H9 (cell line): ENCODE measurements around the gene AFAP1L1. TPM values are rescaled to one million over a fixed set of nuclear protein-coding genes. Genes with fewer than 3 reads are reported as not detected.

Experiments used
- DNase-seq: peaks from one replicate; pipeline ENCODE4 v3.0.0-alpha.2; 2017
- H2AFZ ChIP-seq: one replicate; pipeline ENCODE4 v1.6.1; 2013; ENCODE audit warnings: mild to moderate bottlenecking, low read length, control low read depth, moderate library complexity
- H2AK5ac ChIP-seq: 2 replicates; pipeline ENCODE4 v1.6.1; 2013; ENCODE audit warnings: low read length, control low read depth, mixed read lengths; ENCODE audit not compliant: insufficient read length
- H2BK120ac ChIP-seq: one replicate; pipeline ENCODE4 v1.6.1; 2013; ENCODE audit warnings: low read depth, mild to moderate bottlenecking, low read length, control low read depth, inconsistent platforms; ENCODE audit not compliant: poor library complexity, severe bottlenecking
- H2BK12ac ChIP-seq: 2 replicates; pipeline ENCODE4 v1.6.1; 2013; ENCODE audit warnings: low read length, control low read depth, mixed read lengths, low read depth; ENCODE audit not compliant: insufficient read length
- H2BK15ac ChIP-seq: 2 replicates; pipeline ENCODE4 v1.6.1; 2013; ENCODE audit warnings: low read depth, low read length, control low read depth
- H2BK20ac ChIP-seq: one replicate; pipeline ENCODE4 v1.6.1; 2013; ENCODE audit warnings: low read depth, mild to moderate bottlenecking, low read length, control low read depth, inconsistent platforms; ENCODE audit not compliant: poor library complexity, severe bottlenecking
- H2BK5ac ChIP-seq: 2 replicates; pipeline ENCODE4 v1.6.1; 2013; ENCODE audit warnings: low read length, control low read depth, mixed read lengths; ENCODE audit not compliant: insufficient read length
- H3K14ac ChIP-seq: 2 replicates; pipeline ENCODE4 v1.6.1; 2013; ENCODE audit warnings: low read length, control low read depth; ENCODE audit not compliant: insufficient read depth
- H3K18ac ChIP-seq: 2 replicates; pipeline ENCODE4 v1.6.1; 2013; ENCODE audit warnings: low read depth, mild to moderate bottlenecking, mixed read lengths, low read length, control low read depth; ENCODE audit not compliant: insufficient read length
- H3K23ac ChIP-seq: 2 replicates; pipeline ENCODE4 v1.6.1; 2013; ENCODE audit warnings: low read length, control low read depth, mixed read lengths, low read depth; ENCODE audit not compliant: insufficient read length
- H3K23me2 ChIP-seq: 2 replicates; pipeline ENCODE4 v1.6.1; 2013; ENCODE audit warnings: low read depth, mild to moderate bottlenecking, mixed read lengths, low read length, control low read depth; ENCODE audit not compliant: insufficient read length, poor library complexity, severe bottlenecking
- H3K27ac ChIP-seq: 2 replicates; pipeline ENCODE4 v1.5.1; 2013; ENCODE audit warnings: low read length, control low read depth, mixed read lengths, low read depth; ENCODE audit not compliant: insufficient read length
- H3K27me3 ChIP-seq: 2 replicates; pipeline ENCODE4 v1.6.1; 2013; ENCODE audit warnings: low read length, control low read depth, inconsistent platforms; ENCODE audit not compliant: insufficient read depth
- H3K4ac ChIP-seq: 2 replicates; pipeline ENCODE4 v1.6.1; 2013; ENCODE audit warnings: low read depth, mild to moderate bottlenecking, control low read depth, inconsistent platforms, low read length, moderate library complexity
- H3K4me1 ChIP-seq: 2 replicates; pipeline ENCODE4 v1.6.1; 2013; ENCODE audit warnings: low read length, control low read depth, inconsistent platforms; ENCODE audit not compliant: insufficient read depth
- H3K4me2 ChIP-seq: 2 replicates; pipeline ENCODE4 v1.6.1; 2013; ENCODE audit warnings: low read length, control low read depth, mixed read lengths; ENCODE audit not compliant: insufficient read length, insufficient read depth
- H3K56ac ChIP-seq: 2 replicates; pipeline ENCODE4 v1.6.1; 2013; ENCODE audit warnings: low read depth, mild to moderate bottlenecking, mixed read lengths, low read length, control low read depth; ENCODE audit not compliant: insufficient read length
- H3K79me1 ChIP-seq: 2 replicates; pipeline ENCODE4 v1.6.1; 2013; ENCODE audit warnings: low read depth, mild to moderate bottlenecking, moderate library complexity, low read length, control low read depth, inconsistent platforms; ENCODE audit not compliant: insufficient read depth, poor library complexity, severe bottlenecking
- H3K79me2 ChIP-seq: 2 replicates; pipeline ENCODE4 v1.6.1; 2013; ENCODE audit warnings: low read length, control low read depth, inconsistent platforms; ENCODE audit not compliant: insufficient read depth
- H3K9ac ChIP-seq: 2 replicates; pipeline ENCODE4 v1.6.1; 2013; ENCODE audit warnings: low read length, control low read depth, mixed read lengths; ENCODE audit not compliant: insufficient read length; ENCODE audit errors: extremely low read depth
- H3K9me3 ChIP-seq: one replicate; pipeline ENCODE4 v1.6.1; 2013; ENCODE audit warnings: low read depth, low read length, inconsistent platforms; ENCODE audit not compliant: control insufficient read depth
- H3T11ph ChIP-seq: one replicate; pipeline ENCODE4 v1.6.1; 2013; ENCODE audit warnings: mild to moderate bottlenecking, low read length, control low read depth, inconsistent platforms
- H4K20me1 ChIP-seq: one replicate; pipeline ENCODE4 v1.6.1; 2013; ENCODE audit not compliant: control insufficient read depth, insufficient read length, insufficient read depth
- H4K5ac ChIP-seq: 2 replicates; pipeline ENCODE4 v1.6.1; 2013; ENCODE audit warnings: low read depth, mild to moderate bottlenecking, mixed read lengths, low read length, control low read depth; ENCODE audit not compliant: insufficient read length
- H4K8ac ChIP-seq: replicated peaks from 2 replicates; pipeline ENCODE4 v1.6.1; 2013; ENCODE audit warnings: low read length, control low read depth, mixed read lengths, low read depth; ENCODE audit not compliant: insufficient read length
- H4K91ac ChIP-seq: 2 replicates; pipeline ENCODE4 v1.6.1; 2013; ENCODE audit warnings: low read depth, mild to moderate bottlenecking, moderate library complexity, mixed read lengths, low read length, control low read depth; ENCODE audit not compliant: insufficient read length
- H3K27ac Mint-ChIP-seq, 3 experiments: 2 replicates in 2 of 3; 3 replicates in 1 of 3; pipeline ENCODE4 v1.8.0; 2020 to 2021; ENCODE audit warnings: mixed read lengths in 3 of 3, mild to moderate bottlenecking in 1 of 3, moderate library complexity in 1 of 3
- H3K27me3 Mint-ChIP-seq: 2 replicates; pipeline ENCODE4 v1.8.0; 2021; ENCODE audit warnings: low read depth, mild to moderate bottlenecking, moderate library complexity, mixed read lengths
- H3K36me3 Mint-ChIP-seq, 3 experiments: 2 replicates in 2 of 3; 3 replicates in 1 of 3; pipeline ENCODE4 v1.8.0; 2020 to 2021; ENCODE audit warnings: low read depth in 3 of 3, mixed read lengths in 3 of 3; ENCODE audit not compliant: insufficient read depth in 1 of 3
- H3K4me1 Mint-ChIP-seq, 2 experiments: 2 replicates each; pipeline ENCODE4 v1.8.0; 2020; ENCODE audit warnings: mixed read lengths in 2 of 2
- H3K4me3 Mint-ChIP-seq, 2 experiments: 2 replicates in 1 of 2; 3 replicates in 1 of 2; pipeline ENCODE4 v1.8.0; 2020 to 2021; ENCODE audit warnings: mild to moderate bottlenecking in 2 of 2, mixed read lengths in 2 of 2, moderate library complexity in 1 of 2
- H3K9me3 Mint-ChIP-seq, 2 experiments: 2 replicates in 1 of 2; 3 replicates in 1 of 2; pipeline ENCODE4 v1.8.0; 2020; ENCODE audit warnings: mild to moderate bottlenecking in 2 of 2, mixed read lengths in 2 of 2, moderate library complexity in 1 of 2
- WGBS: extraction: QIAGEN DNeasy Blood & Tissue Kit; methylation state at CpG from one replicate; pipeline ENCODE4 v1.1.7; 2013; ENCODE audit warnings: missing lambda C conversion rate, low lambda C conversion rate, mixed read lengths; ENCODE audit not compliant: insufficient read length; ENCODE audit errors: extremely low coverage; 5-methylcytosine and 5-hydroxymethylcytosine counted together
- total RNA-seq: library from RNA; stranded (reverse); gene quantifications from 2 replicates; pipeline ENCODE4 v1.2.1, GENCODE V29; 2021
- TF ChIP-seq, protein P1 (sequence below): fragments of 200-600 bp; sonication (generic); conservative IDR thresholded peaks from 3 replicates; pipeline ENCODE4 v1.8.0; 2021; ENCODE audit warnings: antibody characterized with exemption, mild to moderate bottlenecking

Gene AFAP1L1
- total RNA-seq, 1 experiment from 2014 or later, result 1.8 TPM

GRCh38 chr5:149279661-149280060 lies 8.0 kb downstream of the AFAP1L1 start:
- Mint-ChIP-seq H3K9me3 (no peaks in the 10 kb centered on the region; a peak in 1 of 5 replicates), H3K27me3 (peaks cover 31% of the 10 kb centered on the region), H3K4me3 (no peak overlapping the region), H3K27ac (no peak overlapping the region), H3K4me1 (peaks cover 7 to 14% of the 10 kb centered on the region in 2 experiments), H3K36me3 (no peaks in the 10 kb centered on the region)
- Histone ChIP-seq H3K23ac (no peak overlapping the region), H3K79me2 (no peaks in the 10 kb centered on the region), H3K23me2 (no peaks in the 10 kb centered on the region), H4K5ac (no peak overlapping the region), H3K18ac (no peak overlapping the region), H2BK12ac (no peak overlapping the region), H4K8ac (no peak overlapping the region), H2AFZ (no peak overlapping the region), H3K4ac (no peak overlapping the region), H3K4me2 (no peak overlapping the region), H3K4me1 (no peaks in the 10 kb centered on the region), H2AK5ac (no peak overlapping the region), H3K79me1 (no peaks in the 10 kb centered on the region), H2BK15ac (no peak overlapping the region), H4K20me1 (no peaks in the 10 kb centered on the region), H3K27me3 (no peaks in the 10 kb centered on the region), H2BK5ac (no peak overlapping the region), H3T11ph (no peak overlapping the region), H3K56ac (no peak overlapping the region), H3K27ac (no peak overlapping the region), H4K91ac (no peak overlapping the region), H2BK20ac (no peak overlapping the region), H3K14ac (no peak overlapping the region), H3K9ac (no peak overlapping the region), H2BK120ac (no peak overlapping the region), H3K9me3 (no peaks in the 10 kb centered on the region)
- no peak for DNase-seq
- no CpG with 5 or more reads among the region's 1 CpG for WGBS
- TF ChIP-seq, protein P1, sequence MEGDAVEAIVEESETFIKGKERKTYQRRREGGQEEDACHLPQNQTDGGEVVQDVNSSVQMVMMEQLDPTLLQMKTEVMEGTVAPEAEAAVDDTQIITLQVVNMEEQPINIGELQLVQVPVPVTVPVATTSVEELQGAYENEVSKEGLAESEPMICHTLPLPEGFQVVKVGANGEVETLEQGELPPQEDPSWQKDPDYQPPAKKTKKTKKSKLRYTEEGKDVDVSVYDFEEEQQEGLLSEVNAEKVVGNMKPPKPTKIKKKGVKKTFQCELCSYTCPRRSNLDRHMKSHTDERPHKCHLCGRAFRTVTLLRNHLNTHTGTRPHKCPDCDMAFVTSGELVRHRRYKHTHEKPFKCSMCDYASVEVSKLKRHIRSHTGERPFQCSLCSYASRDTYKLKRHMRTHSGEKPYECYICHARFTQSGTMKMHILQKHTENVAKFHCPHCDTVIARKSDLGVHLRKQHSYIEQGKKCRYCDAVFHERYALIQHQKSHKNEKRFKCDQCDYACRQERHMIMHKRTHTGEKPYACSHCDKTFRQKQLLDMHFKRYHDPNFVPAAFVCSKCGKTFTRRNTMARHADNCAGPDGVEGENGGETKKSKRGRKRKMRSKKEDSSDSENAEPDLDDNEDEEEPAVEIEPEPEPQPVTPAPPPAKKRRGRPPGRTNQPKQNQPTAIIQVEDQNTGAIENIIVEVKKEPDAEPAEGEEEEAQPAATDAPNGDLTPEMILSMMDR, result no peak
